HL-60 (cell line): ENCODE measurements around the gene TMEM163.

Experiments
- CTCF ChIP-seq: IDR thresholded peaks from one replicate; pipeline ENCODE4 v1.5.1; 2011; ENCODE audit warnings: low read length, control low read depth, inconsistent platforms; ENCODE audit not compliant: insufficient read depth
- GABPA ChIP-seq: IDR thresholded peaks from 2 replicates; pipeline ENCODE4 v1.6.1; 2012; ENCODE audit warnings: low read depth
- POLR2AphosphoS5 ChIP-seq: IDR thresholded peaks from 2 replicates; pipeline ENCODE4 v1.6.1; 2012; ENCODE audit warnings: low read depth
- REST ChIP-seq: IDR thresholded peaks from 2 replicates; pipeline ENCODE4 v1.6.1; 2012; ENCODE audit warnings: low read depth; ENCODE audit not compliant: insufficient replicate concordance
- SPI1 ChIP-seq: IDR thresholded peaks from 2 replicates; pipeline ENCODE4 v1.6.1; 2012; ENCODE audit warnings: low read depth, mild to moderate bottlenecking, borderline replicate concordance

GRCh38 chr2:134591526-134591925 lies 127.3 kb downstream of the TMEM163 start:
- TF ChIP-seq SPI1: no peak
- TF ChIP-seq POLR2AphosphoS5: no peak
- no peak for TF ChIP-seq CTCF
- no peak for TF ChIP-seq GABPA
- no peak for TF ChIP-seq REST
